ENCODE data around the gene TMEM232.

- TF ChIP-seq, protein P1, sequence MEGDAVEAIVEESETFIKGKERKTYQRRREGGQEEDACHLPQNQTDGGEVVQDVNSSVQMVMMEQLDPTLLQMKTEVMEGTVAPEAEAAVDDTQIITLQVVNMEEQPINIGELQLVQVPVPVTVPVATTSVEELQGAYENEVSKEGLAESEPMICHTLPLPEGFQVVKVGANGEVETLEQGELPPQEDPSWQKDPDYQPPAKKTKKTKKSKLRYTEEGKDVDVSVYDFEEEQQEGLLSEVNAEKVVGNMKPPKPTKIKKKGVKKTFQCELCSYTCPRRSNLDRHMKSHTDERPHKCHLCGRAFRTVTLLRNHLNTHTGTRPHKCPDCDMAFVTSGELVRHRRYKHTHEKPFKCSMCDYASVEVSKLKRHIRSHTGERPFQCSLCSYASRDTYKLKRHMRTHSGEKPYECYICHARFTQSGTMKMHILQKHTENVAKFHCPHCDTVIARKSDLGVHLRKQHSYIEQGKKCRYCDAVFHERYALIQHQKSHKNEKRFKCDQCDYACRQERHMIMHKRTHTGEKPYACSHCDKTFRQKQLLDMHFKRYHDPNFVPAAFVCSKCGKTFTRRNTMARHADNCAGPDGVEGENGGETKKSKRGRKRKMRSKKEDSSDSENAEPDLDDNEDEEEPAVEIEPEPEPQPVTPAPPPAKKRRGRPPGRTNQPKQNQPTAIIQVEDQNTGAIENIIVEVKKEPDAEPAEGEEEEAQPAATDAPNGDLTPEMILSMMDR (conservative IDR thresholded peaks at IDR 0.05; ENCODE audit: low read depth in 2 of 2), result no peak
- TF ChIP-seq EZH2 (IDR thresholded peaks at IDR 0.05; ENCODE audit: low read depth, unreplicated experiment) (no peak), ZNF114 (CRISPR knock-in tag; IDR thresholded peaks at IDR 0.05) (no peak), POLR2AphosphoS5 (IDR thresholded peaks at IDR 0.05; ENCODE audit: low read depth) (no peak), ZNF331 (CRISPR knock-in tag; IDR thresholded peaks at IDR 0.05; ENCODE audit: low read depth) (no peak), EZH2phosphoT487 (IDR thresholded peaks at IDR 0.05; ENCODE audit: unreplicated experiment) (no peak), REST (IDR thresholded peaks at IDR 0.05; ENCODE audit: unreplicated experiment) (no peak), CREB1 (CRISPR knock-in tag; IDR thresholded peaks at IDR 0.05; ENCODE audit: low read depth) (no peak)
Observed at GRCh38 chr5:110754181-110754580, 27.7 kb upstream of the TMEM232 start.
